Neural progenitor cell (in vitro differentiated cells): ENCODE measurements around the gene INO80C. TPM values are rescaled to one million over a fixed set of nuclear protein-coding genes. Genes with fewer than 3 reads are reported as not detected.

Experiments
- DNase-seq: peaks from one replicate; pipeline ENCODE4 v3.0.0-alpha.2; 2016; ENCODE audit warnings: low spot score
- H2AFZ ChIP-seq: fragments of 200-600 bp; sonication (generic); replicated peaks from 2 replicates; pipeline ENCODE4 v1.6.1; 2016; ENCODE audit warnings: antibody characterized with exemption
- H3F3A ChIP-seq: fragments of 200-600 bp; sonication (generic); 2 replicates; pipeline ENCODE4 v1.6.1; 2016; ENCODE audit warnings: antibody characterized with exemption, low read depth
- H3K27ac ChIP-seq: fragments of 200-600 bp; sonication (generic); 2 replicates; pipeline ENCODE4 v1.5.1; 2016; ENCODE audit warnings: mild to moderate bottlenecking
- H3K27me3 ChIP-seq: fragments of 200-600 bp; sonication (generic); 2 replicates; pipeline ENCODE4 v1.6.1; 2016; ENCODE audit warnings: mild to moderate bottlenecking, moderate library complexity
- H3K36me3 ChIP-seq: fragments of 200-600 bp; sonication (generic); 2 replicates; pipeline ENCODE4 v1.5.1; 2016
- H3K4me1 ChIP-seq: fragments of 200-600 bp; sonication (generic); 2 replicates; pipeline ENCODE4 v1.6.1; 2016; ENCODE audit warnings: mixed run types
- H3K4me2 ChIP-seq: fragments of 200-600 bp; sonication (generic); 2 replicates; pipeline ENCODE4 v1.6.1; 2016
- H3K4me3 ChIP-seq: fragments of 200-600 bp; sonication (generic); 2 replicates; pipeline ENCODE4 v1.5.1; 2016
- H3K79me2 ChIP-seq: fragments of 200-600 bp; sonication (generic); 2 replicates; pipeline ENCODE4 v1.6.1; 2016; ENCODE audit warnings: low read depth
- H3K9ac ChIP-seq: fragments of 200-600 bp; sonication (generic); 2 replicates; pipeline ENCODE4 v1.6.1; 2016
- H3K9me3 ChIP-seq: fragments of 200-600 bp; sonication (generic); 2 replicates; pipeline ENCODE4 v1.5.1; 2016; ENCODE audit warnings: low read depth
- H4K20me1 ChIP-seq: fragments of 200-600 bp; sonication (generic); 2 replicates; pipeline ENCODE4 v1.6.1; 2016; ENCODE audit warnings: low read depth
- H3K27ac Mint-ChIP-seq: 3 replicates; pipeline ENCODE4 v1.8.0; 2021; ENCODE audit warnings: mixed read lengths
- H3K27me3 Mint-ChIP-seq: 2 replicates; pipeline ENCODE4 v1.8.0; 2022; ENCODE audit warnings: low read depth, mild to moderate bottlenecking, inconsistent platforms, moderate library complexity, mixed read lengths; ENCODE audit not compliant: insufficient read depth
- H3K36me3 Mint-ChIP-seq: 3 replicates; pipeline ENCODE4 v1.8.0; 2021; ENCODE audit warnings: mixed read lengths
- H3K4me1 Mint-ChIP-seq: 3 replicates; pipeline ENCODE4 v1.8.0; 2021; ENCODE audit warnings: mixed read lengths
- H3K4me3 Mint-ChIP-seq: 3 replicates; pipeline ENCODE4 v1.8.0; 2021; ENCODE audit warnings: mild to moderate bottlenecking, moderate library complexity, mixed read lengths
- H3K9me3 Mint-ChIP-seq: 3 replicates; pipeline ENCODE4 v1.8.0; 2020; ENCODE audit warnings: mixed read lengths
- CTCF ChIP-seq: fragments of 200-600 bp; sonication (generic); IDR thresholded peaks from 2 replicates; pipeline ENCODE4 v1.5.1; 2017; ENCODE audit warnings: antibody characterized with exemption, mild to moderate bottlenecking
- EZH2 ChIP-seq: fragments of 200-600 bp; sonication (generic); IDR thresholded peaks from 2 replicates; pipeline ENCODE4 v1.6.1; 2017; ENCODE audit warnings: antibody characterized with exemption, mild to moderate bottlenecking, moderate library complexity
- EZH2phosphoT487 ChIP-seq: fragments of 200-600 bp; sonication (generic); IDR thresholded peaks from 2 replicates; pipeline ENCODE4 v1.6.1; 2017; ENCODE audit warnings: antibody characterized with exemption
- total RNA-seq: library from RNA; depleted of rRNA; stranded (reverse); fragments of >200 nt; gene quantifications from 2 replicates; pipeline ENCODE4 v1.2.3, GENCODE V29; 2015; ENCODE audit warnings: low replicate concordance

The INO80C gene
- total RNA-seq, 1 donor from 2014 or later: 13.2 TPM

GRCh38 chr18:35474884-35475283 lies 22.9 kb downstream of the INO80C start:
- H3K27ac ChIP-seq: no peak overlapping the region
- Mint-ChIP-seq H3K4me3 (no peak overlapping the region), H3K4me1 (peaks cover 8% of the 10 kb centered on the region), H3K27me3 (no peaks in the 10 kb centered on the region), H3K9me3 (peaks cover 3% of the 10 kb centered on the region), H3K36me3 (peaks cover 16% of the 10 kb centered on the region), H3K27ac (no peak overlapping the region)
- no peaks in the 10 kb centered on the region for H3K27me3 ChIP-seq
- H3F3A ChIP-seq: no peaks in the 10 kb centered on the region
- H4K20me1 ChIP-seq: no peaks in the 10 kb centered on the region
- no peaks in the 10 kb centered on the region for H3K36me3 ChIP-seq
- no peak overlapping the region for H3K4me3 ChIP-seq
- H3K4me2 ChIP-seq: no peak overlapping the region
- H2AFZ ChIP-seq: no peak overlapping the region
- no peaks in the 10 kb centered on the region for H3K4me1 ChIP-seq
- H3K79me2 ChIP-seq: no peaks in the 10 kb centered on the region
- no peaks in the 10 kb centered on the region for H3K9me3 ChIP-seq
- H3K9ac ChIP-seq: no peak overlapping the region
- DNase-seq: no peak
- TF ChIP-seq CTCF (no peak), EZH2 (no peak), EZH2phosphoT487 (no peak)

GRCh38 chr18:35473562-35473961 lies 24.2 kb downstream of the INO80C start:
- no peaks in the 10 kb centered on the region for H3K27me3 ChIP-seq
- no peak for TF ChIP-seq CTCF
- H3F3A ChIP-seq: no peaks in the 10 kb centered on the region
- no peaks in the 10 kb centered on the region for H3K4me1 Mint-ChIP-seq
- no peak overlapping the region for H2AFZ ChIP-seq
- no peak overlapping the region for H3K4me3 ChIP-seq
- no peak for DNase-seq
- no peaks in the 10 kb centered on the region for H3K27me3 Mint-ChIP-seq
- H3K4me2 ChIP-seq: no peak overlapping the region
- peaks cover 3% of the 10 kb centered on the region for H3K9me3 Mint-ChIP-seq
- no peak overlapping the region for H3K27ac Mint-ChIP-seq
- peaks cover 21% of the 10 kb centered on the region for H3K36me3 Mint-ChIP-seq
- H3K9ac ChIP-seq: no peak overlapping the region
- no peak overlapping the region for H3K27ac ChIP-seq
- H3K9me3 ChIP-seq: no peaks in the 10 kb centered on the region
- H3K79me2 ChIP-seq: no peaks in the 10 kb centered on the region
- H3K36me3 ChIP-seq: no peaks in the 10 kb centered on the region
- H3K4me1 ChIP-seq: no peaks in the 10 kb centered on the region
- no peak overlapping the region for H3K4me3 Mint-ChIP-seq
- no peaks in the 10 kb centered on the region for H4K20me1 ChIP-seq

GRCh38 chr18:35470435-35470834 lies 27.3 kb downstream of the INO80C start:
- no peaks in the 10 kb centered on the region for H3K79me2 ChIP-seq
- H3K4me1 ChIP-seq: no peaks in the 10 kb centered on the region
- no peak overlapping the region for H3K4me3 Mint-ChIP-seq
- no peak overlapping the region for H3K4me3 ChIP-seq
- no peaks in the 10 kb centered on the region for H3K27me3 ChIP-seq
- TF ChIP-seq EZH2 (no peak), EZH2phosphoT487 (no peak), CTCF (no peak)
- H3K9ac ChIP-seq: no peak overlapping the region
- no peaks in the 10 kb centered on the region for H3K27me3 Mint-ChIP-seq
- H4K20me1 ChIP-seq: no peaks in the 10 kb centered on the region
- peaks cover 3% of the 10 kb centered on the region for H3K9me3 Mint-ChIP-seq
- no peak overlapping the region for H3K27ac Mint-ChIP-seq
- DNase-seq: no peak
- no peaks in the 10 kb centered on the region for H3K9me3 ChIP-seq
- no peak overlapping the region for H2AFZ ChIP-seq
- H3K36me3 Mint-ChIP-seq: peaks cover 25% of the 10 kb centered on the region
- no peaks in the 10 kb centered on the region for H3F3A ChIP-seq
- H3K4me1 Mint-ChIP-seq: no peaks in the 10 kb centered on the region
- no peak overlapping the region for H3K4me2 ChIP-seq
- no peak overlapping the region for H3K27ac ChIP-seq
- no peaks in the 10 kb centered on the region for H3K36me3 ChIP-seq

- no peak for TF ChIP-seq EZH2
- no peak for TF ChIP-seq EZH2phosphoT487
- no peak for TF ChIP-seq CTCF
- H3K9me3 ChIP-seq: no peaks in the 10 kb centered on the region
- no peak overlapping the region for H2AFZ ChIP-seq
- H3K4me1 ChIP-seq: no peaks in the 10 kb centered on the region
- no peaks in the 10 kb centered on the region for H3F3A ChIP-seq
- no peaks in the 10 kb centered on the region for H3K9me3 Mint-ChIP-seq
- H3K27me3 ChIP-seq: no peaks in the 10 kb centered on the region
- H3K4me3 Mint-ChIP-seq: no peak overlapping the region
- no peak overlapping the region for H3K27ac Mint-ChIP-seq
- no peak overlapping the region for H3K4me2 ChIP-seq
- no peak overlapping the region for H3K27ac ChIP-seq
- H3K4me3 ChIP-seq: no peak overlapping the region
- H3K9ac ChIP-seq: no peak overlapping the region
- H3K36me3 ChIP-seq: no peaks in the 10 kb centered on the region
- no peaks in the 10 kb centered on the region for H3K4me1 Mint-ChIP-seq
- no peaks in the 10 kb centered on the region for H3K27me3 Mint-ChIP-seq
- H3K79me2 ChIP-seq: no peaks in the 10 kb centered on the region
- DNase-seq: no peak
- no peaks in the 10 kb centered on the region for H4K20me1 ChIP-seq
- H3K36me3 Mint-ChIP-seq: peaks cover 21% of the 10 kb centered on the region
Observed at GRCh38 chr18:35469725-35470124, 28.0 kb downstream of the INO80C start.
